ENCODE results near the gene HTR7.

DNA sequence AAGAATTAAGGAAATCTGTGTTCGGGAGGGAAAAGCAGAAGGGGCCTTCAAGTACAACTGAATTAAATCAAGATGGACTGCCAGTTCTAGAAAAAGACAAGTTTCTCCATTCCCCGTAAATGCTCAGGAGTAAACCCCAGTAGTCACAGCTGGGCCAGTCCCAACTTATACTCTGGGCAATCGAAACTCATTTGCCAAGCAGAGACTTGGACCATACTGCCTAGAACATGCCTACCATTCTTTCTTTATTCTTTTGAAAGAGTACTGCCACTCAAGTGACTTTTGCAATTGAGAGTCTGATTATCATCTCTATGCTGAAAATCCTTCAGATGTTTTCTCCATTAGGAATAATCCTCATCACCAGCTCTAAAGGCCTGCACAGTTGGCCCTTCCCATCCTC is 35.4 kb upstream of the HTR7 start:
- TF ChIP-seq, protein P1, sequence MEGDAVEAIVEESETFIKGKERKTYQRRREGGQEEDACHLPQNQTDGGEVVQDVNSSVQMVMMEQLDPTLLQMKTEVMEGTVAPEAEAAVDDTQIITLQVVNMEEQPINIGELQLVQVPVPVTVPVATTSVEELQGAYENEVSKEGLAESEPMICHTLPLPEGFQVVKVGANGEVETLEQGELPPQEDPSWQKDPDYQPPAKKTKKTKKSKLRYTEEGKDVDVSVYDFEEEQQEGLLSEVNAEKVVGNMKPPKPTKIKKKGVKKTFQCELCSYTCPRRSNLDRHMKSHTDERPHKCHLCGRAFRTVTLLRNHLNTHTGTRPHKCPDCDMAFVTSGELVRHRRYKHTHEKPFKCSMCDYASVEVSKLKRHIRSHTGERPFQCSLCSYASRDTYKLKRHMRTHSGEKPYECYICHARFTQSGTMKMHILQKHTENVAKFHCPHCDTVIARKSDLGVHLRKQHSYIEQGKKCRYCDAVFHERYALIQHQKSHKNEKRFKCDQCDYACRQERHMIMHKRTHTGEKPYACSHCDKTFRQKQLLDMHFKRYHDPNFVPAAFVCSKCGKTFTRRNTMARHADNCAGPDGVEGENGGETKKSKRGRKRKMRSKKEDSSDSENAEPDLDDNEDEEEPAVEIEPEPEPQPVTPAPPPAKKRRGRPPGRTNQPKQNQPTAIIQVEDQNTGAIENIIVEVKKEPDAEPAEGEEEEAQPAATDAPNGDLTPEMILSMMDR (IDR thresholded peaks at IDR 0.05 in 8 of 11, conservative IDR thresholded peaks at IDR 0.05 in 3 of 11) = no peak
- TF ChIP-seq POLR2AphosphoS5 (IDR thresholded peaks at IDR 0.05) = no peak
